ENCODE measurements around the gene PIEZO1.

DNA sequence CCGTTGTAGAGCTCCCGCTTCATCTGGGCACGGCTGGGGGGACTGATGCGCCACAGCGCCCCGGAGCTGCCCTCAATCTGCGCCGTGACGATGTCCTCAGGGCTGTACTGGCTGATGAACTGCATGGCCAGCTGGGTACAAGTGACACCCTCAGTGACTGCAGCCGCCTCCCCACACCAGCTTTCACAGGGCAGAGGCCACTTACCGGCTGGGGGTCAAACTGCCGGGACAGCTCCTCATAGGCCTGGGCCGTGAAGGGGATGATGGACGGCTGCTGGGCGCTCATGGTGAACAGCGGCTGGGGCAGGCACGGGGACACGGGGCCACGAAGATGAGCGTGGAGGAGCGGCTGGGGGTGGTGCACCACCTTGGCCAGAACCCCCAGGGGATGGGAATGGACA lies 68.4 kb downstream of the PIEZO1 start:
- TF ChIP-seq, protein P1, sequence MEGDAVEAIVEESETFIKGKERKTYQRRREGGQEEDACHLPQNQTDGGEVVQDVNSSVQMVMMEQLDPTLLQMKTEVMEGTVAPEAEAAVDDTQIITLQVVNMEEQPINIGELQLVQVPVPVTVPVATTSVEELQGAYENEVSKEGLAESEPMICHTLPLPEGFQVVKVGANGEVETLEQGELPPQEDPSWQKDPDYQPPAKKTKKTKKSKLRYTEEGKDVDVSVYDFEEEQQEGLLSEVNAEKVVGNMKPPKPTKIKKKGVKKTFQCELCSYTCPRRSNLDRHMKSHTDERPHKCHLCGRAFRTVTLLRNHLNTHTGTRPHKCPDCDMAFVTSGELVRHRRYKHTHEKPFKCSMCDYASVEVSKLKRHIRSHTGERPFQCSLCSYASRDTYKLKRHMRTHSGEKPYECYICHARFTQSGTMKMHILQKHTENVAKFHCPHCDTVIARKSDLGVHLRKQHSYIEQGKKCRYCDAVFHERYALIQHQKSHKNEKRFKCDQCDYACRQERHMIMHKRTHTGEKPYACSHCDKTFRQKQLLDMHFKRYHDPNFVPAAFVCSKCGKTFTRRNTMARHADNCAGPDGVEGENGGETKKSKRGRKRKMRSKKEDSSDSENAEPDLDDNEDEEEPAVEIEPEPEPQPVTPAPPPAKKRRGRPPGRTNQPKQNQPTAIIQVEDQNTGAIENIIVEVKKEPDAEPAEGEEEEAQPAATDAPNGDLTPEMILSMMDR (IDR thresholded peaks at IDR 0.05; ENCODE audit: extremely low read depth in 1 of 2, insufficient read depth in 1 of 2, low read depth in 1 of 2, low read length in 2 of 2), result no peak
- TF ChIP-seq EZH2 (IDR thresholded peaks at IDR 0.05; ENCODE audit: borderline replicate concordance, low read depth, low read length, severe bottlenecking), result no peak
- no peak for TF ChIP-seq POLR2A (IDR thresholded peaks at IDR 0.05; ENCODE audit: low read depth, low read length)
- TF ChIP-seq POLR2AphosphoS5 (IDR thresholded peaks at IDR 0.05; ENCODE audit: insufficient read depth, low read depth, low read length), result no peak
- no peak for TF ChIP-seq GATA2 (IDR thresholded peaks at IDR 0.05; ENCODE audit: insufficient read depth, insufficient read length, low read depth, low read length)
